ENCODE data around the gene SEC24C.
"Not testable (repeated sequence)": the region's sequence is repeated elsewhere in the genome, so short reads cannot be mapped to it uniquely, and the experiment has no call there.

The SEC24C gene

DNA sequence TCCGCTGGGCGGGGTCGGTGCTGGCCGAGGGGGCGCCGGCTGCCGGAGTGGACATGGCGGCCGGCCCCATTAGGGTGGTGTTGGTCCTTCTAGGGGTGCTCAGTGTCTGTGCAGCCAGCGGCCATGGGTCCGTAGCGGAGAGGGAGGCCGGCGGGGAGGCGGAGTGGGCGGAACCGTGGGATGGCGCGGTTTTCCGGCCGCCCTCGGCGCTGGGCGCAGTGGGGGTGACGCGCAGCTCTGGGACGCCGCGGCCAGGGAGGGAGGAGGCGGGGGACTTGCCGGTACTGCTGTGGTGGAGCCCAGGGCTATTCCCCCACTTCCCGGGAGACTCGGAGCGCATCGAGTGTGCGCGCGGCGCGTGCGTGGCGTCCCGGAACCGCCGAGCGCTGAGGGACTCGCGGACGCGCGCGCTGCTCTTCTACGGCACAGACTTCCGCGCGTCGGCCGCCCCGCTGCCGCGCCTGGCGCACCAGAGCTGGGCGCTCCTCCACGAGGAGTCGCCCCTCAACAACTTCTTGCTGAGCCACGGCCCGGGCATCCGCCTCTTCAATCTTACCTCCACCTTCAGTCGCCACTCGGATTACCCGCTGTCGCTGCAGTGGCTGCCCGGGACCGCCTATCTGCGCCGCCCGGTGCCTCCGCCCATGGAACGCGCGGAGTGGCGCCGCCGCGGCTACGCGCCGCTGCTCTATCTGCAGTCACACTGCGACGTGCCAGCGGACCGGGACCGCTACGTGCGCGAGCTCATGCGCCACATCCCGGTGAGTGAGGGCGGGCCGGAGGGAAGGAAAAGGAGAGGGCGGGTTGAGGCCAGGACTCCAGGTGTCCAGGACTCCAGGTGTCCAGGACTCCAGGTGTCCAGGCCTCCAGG lies 28.3 kb downstream of the SEC24C start:
- in situ Hi-C loops (cut with HindIII; ENCODE audit: low sequenced_read_pairs): no loop called here

DNA sequence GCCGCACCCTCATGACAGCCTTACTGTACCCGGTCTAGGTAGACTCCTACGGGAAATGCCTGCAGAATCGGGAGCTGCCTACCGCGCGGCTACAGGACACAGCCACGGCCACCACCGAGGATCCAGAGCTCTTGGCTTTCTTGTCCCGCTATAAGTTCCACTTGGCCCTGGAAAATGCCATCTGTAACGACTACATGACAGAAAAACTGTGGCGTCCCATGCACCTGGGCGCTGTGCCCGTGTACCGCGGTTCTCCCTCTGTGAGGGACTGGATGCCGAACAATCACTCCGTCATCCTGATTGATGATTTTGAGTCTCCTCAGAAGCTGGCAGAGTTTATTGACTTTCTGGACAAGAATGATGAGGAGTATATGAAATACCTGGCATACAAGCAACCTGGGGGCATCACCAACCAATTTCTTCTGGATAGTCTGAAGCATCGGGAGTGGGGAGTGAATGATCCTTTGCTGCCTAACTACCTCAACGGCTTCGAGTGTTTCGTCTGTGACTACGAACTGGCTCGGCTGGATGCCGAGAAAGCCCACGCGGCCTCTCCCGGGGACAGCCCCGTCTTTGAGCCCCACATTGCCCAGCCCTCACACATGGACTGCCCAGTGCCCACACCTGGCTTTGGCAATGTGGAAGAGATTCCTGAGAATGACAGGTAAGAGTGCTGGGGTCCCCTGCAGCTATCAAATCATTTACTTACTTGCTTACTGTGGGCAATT lies 29.1 kb downstream of the SEC24C start:
- in situ Hi-C loops (cut with HindIII; ENCODE audit: low sequenced_read_pairs): no loop called here

DNA sequence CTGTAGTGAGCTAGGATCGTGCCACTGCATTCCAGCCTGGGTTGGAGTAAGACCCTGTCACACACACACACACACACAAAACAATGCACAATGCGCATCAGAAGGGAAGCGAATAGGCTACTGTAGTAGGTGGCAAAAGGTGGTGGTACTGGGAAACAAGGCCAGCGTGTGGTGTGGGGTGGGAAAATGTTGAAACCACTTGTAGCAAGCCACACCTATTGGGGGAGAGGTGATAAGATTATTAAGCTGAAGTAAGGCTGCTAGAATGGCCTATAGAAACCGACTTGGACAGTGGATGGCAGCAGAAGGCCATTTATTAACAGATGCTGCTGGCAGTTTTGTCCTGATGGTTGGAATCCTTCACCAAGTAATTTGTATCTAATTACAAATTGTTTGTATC lies 30.5 kb downstream of the SEC24C start:
- in situ Hi-C loops (cut with HindIII; ENCODE audit: low sequenced_read_pairs): no loop called here

DNA sequence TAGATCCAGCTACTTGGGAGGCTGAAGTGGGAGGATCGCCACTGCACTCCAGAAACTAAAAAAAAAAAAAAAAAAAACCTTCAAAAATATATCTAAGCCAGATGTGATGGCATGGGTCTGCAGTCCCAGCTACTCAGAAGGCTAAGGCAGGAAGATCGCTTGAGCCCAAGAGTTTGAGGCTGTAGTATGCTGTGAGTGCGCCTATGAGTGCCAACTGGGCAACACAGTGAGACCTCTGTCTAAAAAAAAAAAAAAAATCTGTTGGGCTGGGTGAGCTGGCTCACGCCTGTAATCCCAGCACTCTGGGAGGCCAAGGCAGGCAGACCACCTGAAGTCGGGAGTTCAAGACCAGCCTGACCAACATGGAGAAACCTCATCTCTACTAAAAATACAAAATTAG lies 34.8 kb downstream of the SEC24C start:
- in situ Hi-C loops (cut with HindIII; ENCODE audit: low sequenced_read_pairs): no loop called here

DNA sequence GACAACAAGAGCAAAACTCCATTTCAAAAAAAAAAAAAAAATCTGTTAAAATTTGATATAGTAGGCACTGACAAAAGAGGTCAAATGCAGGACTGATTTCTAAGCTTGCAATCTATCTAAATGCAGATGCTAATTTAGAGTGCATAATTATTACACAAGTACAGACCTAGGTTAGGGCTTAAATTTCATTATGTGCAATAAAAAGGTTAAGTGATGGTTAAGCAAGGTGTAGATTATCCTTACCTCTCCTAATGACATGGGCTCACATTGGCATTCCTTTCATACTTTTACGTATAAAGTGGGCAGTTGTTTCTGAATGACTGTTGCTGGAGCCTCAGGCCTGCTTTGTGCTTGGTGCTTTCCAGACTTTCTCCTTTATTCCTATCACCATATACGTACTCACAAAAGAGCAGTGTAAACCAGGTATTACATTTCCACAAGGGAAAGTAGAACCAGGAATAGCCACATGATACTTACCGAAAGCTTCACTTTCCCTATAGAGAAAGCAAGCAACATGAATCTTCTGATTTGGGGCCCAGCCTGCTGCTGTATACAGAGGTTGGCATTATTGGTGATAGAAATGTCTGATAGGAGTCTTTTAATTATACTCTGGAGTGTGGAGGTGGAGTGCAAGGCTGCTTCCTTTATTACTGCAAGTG lies 35.5 kb downstream of the SEC24C start:
- in situ Hi-C loops (cut with HindIII; ENCODE audit: low sequenced_read_pairs): no loop called here

DNA sequence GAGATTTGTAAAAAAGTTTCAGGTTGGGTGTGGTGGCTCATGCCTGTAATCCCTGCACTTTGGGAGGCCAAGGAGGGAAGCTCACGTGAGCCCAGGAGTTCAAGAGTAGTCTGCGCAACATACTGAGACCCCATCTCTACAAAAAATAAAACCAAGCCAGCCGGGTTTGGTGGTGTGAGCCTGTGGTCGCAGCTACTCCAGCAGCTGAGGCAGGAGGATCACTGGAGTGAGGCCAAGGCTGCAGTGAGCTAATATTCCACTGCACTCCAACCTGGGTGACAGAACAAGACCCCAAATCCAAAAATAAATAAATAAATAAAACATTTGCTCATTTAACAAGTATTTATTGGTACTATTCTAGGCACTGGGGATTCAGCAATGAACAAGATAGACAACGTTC lies 36.1 kb downstream of the SEC24C start:
- in situ Hi-C loops (cut with HindIII; ENCODE audit: low sequenced_read_pairs): no loop called here

DNA sequence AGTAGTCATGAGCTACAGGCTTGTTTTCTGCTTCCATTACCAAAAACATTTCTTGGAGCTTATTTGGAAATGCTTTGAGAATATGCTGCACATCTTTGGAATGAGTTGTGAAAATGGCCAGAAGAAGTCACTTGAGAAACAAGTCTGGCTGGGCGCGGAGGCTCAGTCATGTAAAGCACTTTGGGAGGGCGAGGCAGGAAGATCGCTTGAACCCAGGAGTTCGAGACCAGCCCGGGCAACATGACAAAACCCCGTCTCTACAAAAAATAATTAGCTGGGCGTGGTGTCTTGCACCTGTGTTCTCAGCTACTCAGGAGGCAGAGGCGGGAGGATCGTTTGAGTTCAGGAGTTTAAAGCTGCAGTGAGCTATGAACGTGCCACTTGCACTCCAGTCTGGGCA lies 36.8 kb downstream of the SEC24C start:
- in situ Hi-C loops (cut with HindIII; ENCODE audit: low sequenced_read_pairs): no loop called here

DNA sequence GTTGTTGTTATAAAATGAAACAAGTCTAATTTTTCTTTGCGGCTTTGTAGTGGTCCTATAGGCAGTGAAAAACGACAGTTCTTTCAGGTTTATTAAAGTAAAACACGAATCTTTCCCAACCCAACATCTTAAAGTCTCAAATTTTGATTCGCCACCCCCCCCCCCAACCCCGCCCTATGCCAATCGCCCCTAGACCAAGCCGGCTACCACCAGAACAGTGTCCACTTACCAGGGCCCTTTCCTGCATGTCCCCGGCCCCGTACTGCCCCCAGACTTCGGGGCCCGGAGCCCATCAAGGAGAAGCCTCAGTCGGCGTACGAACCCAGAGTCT lies 37.3 kb downstream of the SEC24C start:
- in situ Hi-C loops (cut with HindIII; ENCODE audit: low sequenced_read_pairs): no loop called here

DNA sequence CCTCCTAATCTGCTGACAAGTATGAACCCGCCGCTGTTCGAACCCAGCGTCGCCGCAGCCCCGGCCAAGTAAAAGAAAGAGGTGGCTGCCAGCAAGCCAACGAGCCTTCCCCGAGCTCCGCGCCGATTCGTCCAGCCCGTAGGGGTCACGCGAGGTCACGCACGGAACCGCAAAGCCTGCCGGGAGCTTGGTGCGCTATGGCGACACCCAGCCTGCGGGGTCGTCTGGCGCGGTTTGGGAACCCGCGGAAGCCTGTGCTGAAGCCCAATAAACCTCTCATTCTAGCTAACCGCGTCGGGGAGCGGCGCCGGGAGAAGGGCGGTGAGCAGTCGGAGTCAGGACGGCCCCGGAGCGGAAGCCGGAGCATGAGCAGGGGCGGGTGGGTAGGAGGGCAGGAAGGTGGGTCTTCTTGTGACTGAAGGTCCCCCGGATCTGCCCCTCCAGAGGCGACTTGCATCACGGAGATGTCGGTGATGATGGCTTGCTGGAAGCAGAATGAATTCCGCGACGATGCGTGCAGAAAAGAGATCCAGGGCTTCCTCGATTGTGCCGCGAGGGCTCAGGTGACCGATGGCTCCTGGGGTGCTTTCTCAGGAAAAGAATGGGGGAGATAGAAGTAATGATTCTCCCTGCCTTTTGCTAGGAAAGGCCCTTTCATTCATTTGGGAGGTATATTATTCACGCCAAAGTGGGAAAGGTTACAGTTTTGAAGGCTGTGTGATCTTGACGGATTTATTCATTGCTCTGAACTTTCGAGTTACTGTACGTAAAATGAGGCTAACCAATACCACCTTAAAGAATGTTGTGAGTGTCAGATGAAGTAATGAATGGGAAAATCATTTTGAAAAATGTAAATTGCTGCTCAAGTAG lies 37.9 kb downstream of the SEC24C start, which contains the start of gene CHCHD1:
Gene CHCHD1 (plus strand): TSS at position 170 of the 870 bp plus-strand sequence. CDS start 28 bp downstream, at position 198.
- in situ Hi-C loops (cut with HindIII; ENCODE audit: low sequenced_read_pairs): no loop called here

DNA sequence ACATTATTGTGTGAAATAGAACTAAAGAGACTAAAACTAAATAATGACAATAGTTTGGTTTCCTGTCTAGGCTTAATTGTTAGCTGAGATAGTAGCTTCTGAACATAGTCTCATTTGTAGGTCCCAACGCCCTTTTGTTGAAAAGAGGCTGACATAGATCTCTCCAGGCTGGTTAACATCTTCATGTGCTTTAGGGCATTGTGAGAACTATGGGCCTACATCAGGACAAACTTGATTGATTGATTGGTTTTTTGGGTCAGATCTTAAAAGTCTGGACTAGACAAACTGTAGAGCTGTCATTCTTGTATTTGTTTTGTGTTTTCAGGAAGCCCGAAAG lies 38.5 kb downstream of the SEC24C start:
- in situ Hi-C loops (cut with HindIII; ENCODE audit: low sequenced_read_pairs): no loop called here

DNA sequence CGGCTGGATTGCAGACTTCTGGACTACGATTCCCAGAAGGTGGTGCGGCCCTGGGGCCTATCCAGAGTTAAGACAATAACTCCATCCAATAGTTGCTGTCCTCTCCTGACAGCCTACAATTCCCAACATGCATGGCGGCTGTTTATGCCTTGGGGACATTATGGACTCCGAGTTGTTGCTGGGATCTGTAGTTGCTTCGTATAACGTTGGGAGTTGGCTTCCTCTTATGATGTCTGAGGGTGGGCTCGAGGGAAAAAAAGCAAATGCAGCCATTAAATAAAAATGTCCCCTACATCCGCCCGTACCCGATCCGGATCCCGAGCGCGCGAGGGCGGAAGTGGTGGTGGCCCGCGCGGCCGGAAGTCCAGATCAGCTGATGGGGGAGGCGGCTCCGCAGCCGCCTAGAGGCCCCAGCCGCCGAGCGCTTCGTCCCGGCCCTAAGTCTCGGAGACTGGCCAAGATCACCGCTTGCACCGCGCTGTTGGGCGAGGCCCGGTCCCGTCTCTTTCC lies 41.1 kb downstream of the SEC24C start, which contains the start of gene ZSWIM8:
Gene ZSWIM8 (plus strand): TSS at position 396 of the 510 bp plus-strand sequence. CDS start 273 bp downstream, outside the sequence.
- in situ Hi-C loops (cut with HindIII; ENCODE audit: low sequenced_read_pairs): no loop called here

DNA sequence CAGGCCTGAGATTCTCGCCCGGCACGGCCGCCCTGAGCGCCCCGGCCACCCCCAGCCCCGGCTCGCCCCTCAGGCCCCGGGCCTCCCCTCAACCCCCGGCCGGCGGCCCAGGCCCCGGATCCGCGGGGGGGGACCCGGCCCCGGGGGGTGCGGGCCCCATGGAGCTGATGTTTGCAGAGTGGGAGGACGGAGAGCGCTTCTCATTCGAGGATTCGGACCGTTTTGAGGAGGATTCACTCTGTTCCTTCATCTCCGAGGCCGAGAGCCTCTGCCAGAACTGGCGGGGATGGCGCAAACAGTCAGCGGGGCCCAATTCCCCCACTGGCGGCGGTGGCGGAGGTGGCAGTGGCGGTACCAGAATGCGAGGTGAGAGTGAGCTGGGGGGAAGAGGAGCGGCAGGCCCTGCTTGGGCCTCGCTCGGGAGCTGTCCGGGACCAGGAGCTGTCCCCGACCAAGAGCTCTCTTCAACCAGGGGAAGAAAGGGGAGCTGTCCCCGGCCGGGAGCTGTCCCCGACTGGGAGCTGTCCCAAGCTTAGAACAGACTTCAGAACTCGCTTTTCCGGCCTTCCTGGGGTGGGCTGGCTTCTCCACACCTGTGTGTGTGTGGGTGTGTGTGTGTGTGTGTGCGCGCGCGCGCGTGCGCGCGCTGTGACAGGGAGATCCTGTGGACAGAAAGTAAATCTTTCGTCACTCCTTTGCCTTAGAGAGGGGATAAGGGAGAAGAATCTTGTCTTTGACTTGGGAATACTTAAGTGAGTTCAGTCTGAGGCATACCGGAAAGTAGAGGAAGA lies 41.7 kb downstream of the SEC24C start:
- in situ Hi-C loops (cut with HindIII; ENCODE audit: low sequenced_read_pairs): no loop called here

DNA sequence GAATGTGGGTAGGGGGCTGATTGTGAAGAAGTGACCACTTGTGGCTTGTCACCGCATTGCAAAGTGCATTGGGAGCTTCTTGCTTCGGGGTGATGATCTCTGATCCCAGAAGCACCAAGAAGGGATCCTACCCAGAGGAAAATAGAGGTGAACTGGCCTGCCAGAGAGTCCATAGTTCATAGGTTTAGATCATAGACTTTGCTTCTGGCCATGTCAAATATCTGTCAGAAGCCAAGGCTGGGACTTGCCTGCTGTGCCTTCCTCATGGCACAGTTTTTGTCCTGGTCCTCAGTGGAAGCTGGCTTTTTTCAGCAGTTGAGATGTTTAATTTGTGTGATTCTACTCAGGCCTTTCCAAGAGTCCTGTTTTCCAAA lies 42.3 kb downstream of the SEC24C start:
- in situ Hi-C loops (cut with HindIII; ENCODE audit: low sequenced_read_pairs): no loop called here

DNA sequence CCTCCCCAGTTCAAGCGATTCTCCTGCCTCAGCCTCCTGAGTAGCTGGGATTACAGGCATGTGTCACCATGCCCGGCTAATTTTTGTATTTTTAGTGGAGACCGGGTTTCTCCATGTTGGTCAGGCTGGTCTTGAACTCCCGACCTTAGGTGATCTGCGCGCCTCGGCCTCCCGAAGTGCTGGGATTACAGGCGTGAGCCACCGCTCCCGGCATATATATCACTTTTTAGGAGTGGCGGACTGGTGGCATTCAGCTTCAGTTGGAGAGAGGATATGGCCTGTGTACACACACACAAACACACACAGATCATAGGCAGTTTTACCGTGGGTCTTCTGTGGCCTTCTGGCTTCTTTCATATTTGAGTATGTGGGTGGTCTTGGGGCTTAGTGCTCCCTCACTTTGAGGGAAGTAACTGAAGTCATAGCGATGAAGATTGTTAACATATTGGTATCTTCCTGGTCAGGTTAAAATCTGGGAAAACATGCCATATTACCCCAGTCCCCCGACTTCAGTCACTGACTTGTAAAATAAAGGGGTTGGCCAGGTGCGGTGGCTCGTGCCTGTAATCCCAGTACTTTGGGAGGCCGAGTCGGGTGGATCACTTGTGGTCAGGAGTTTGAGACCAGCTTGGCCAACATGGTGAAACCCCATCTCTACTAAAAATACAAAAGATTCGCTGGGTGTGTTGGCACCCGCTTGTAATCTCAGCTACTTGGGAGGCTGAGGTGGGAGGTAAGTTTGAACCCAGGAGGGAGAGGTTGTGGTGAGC lies 43.0 kb downstream of the SEC24C start:
- in situ Hi-C loops (cut with HindIII; ENCODE audit: low sequenced_read_pairs): not testable (repeated sequence)

DNA sequence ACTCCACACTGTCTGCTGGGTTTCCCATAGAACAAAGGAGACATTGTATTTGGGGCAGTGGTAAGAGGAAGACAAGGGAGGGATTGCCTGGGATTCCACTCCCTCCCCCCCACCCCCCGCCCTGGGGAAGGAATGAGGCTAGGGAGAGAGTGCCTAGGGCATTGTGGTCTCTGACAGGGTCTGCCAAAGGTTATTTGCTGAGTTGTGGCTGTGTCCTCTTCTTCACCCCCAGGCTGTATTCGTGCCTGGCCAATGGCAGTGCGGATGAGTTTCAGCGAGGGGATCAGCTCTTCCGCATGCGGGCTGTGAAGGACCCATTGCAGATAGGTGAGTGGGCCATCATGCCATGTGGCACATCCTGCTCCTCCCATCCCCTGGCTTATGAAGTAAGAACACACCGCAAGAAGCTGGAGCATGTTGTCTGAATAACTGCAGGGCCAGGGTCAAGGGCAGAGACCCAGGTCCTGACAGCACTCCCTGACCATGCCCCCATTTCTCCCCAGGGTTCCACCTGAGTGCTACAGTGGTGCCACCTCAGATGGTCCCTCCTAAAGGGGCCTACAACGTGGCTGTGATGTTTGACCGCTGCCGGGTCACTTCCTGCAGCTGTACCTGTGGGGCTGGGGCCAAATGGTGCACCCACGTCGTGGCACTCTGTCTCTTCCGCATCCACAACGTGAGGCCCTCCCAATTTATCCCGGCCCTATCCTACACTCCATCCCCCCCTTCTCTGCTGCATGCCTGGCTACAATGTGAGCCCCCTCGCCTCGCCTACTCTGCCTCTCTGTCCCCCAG lies 44.9 kb downstream of the SEC24C start:
- in situ Hi-C loops (cut with HindIII; ENCODE audit: low sequenced_read_pairs): no loop called here

DNA sequence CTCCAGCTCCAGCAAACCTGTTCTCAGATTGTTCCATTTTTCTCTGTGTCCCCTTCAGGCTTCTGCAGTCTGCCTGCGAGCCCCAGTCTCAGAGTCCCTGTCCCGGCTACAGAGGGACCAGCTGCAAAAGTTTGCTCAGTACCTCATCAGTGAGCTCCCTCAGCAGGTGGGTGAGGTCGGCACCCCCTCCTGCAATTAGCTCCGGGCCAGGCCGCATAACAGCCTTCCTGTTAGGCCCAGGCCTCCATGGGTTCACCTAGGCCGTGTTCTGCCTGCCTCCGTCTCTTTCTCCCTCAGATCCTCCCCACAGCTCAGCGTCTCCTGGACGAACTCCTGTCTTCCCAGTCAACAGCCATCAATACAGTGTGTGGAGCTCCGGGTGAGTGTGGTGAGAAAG lies 45.5 kb downstream of the SEC24C start:
- in situ Hi-C loops (cut with HindIII; ENCODE audit: low sequenced_read_pairs): no loop called here

DNA sequence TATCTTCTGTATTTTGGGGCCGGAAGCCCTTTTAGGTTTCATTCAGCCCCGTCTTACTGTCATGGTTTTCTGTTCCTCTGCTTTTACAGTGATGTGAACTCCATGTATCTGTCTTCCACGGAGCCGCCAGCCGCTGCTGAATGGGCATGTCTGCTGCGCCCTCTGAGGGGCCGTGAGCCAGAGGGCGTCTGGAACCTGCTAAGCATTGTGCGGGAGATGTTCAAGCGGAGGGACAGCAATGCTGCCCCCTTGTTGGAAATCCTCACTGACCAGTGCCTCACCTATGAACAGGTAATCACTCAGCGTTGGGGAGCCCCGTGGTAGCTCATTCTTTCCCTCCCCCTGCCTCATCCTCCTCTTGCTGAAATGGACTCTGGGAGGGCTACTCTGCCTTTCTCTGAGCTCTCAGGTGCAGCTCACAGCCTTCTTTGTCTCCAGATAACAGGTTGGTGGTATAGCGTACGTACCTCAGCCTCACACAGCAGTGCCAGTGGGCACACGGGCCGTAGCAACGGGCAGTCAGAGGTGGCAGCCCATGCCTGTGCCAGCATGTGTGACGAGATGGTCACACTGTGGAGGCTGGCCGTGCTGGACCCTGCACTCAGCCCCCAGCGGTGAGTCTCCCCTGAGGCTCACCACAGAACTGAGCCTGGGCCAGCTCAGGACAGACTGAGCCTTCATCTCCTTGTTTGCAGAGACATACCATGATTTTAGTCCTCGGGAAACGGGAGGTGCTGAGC lies 46.9 kb downstream of the SEC24C start:
- in situ Hi-C loops (cut with HindIII; ENCODE audit: low sequenced_read_pairs): no loop called here
